ENCODE results near the gene SUCLG2. TPM values are rescaled to one million over a fixed set of nuclear protein-coding genes. Genes with fewer than 3 reads are reported as not detected.
"Not testable (repeated sequence)": the region's sequence is repeated elsewhere in the genome, so short reads cannot be mapped to it uniquely, and the experiment has no call there.

Gene SUCLG2
- total RNA-seq, 4 donors from 2014 or later: 29.5 to 40.2 (median 35.7) TPM

- H3K36me3 ChIP-seq: no peaks in the 10 kb centered on the region
- DNase-seq (ENCODE audit: low spot score in 2 of 2): no peak
- TF ChIP-seq POLR2AphosphoS5 (IDR thresholded peaks at IDR 0.05): no peak
Observed at GRCh38 chr3:67587811-67588210, 66.6 kb downstream of the SUCLG2 start.

DNA sequence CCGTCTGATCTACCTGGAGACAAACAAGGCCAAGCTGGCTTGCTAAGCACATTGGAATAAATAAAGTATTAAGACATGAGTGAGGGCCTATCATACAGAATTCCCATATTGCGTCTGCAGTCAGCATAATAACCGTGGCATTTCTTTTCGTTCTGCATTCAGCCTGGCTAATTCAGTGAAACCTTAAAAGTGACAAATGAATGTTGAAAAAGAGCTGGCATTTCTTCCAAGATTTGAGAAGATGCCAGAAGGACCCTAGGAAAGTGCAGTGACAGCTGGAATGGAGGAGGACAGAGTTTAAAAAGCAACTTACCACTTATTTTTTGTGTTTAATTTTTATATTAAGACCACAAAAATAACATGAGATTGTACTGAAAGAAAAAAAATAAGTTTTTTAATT lies 67.1 kb downstream of the SUCLG2 start:
- WGBS: 88% methylated on average over 4 of the region's 4 CpGs
- Histone ChIP-seq H3K36me3 (no peaks in the 10 kb centered on the region), H3K27me3 (no peaks in the 10 kb centered on the region), H3K4me3 (no peak overlapping the region), H3K9me3 (no peaks in the 10 kb centered on the region), H3K4me1 (no peaks in the 10 kb centered on the region), H3K27ac (no peak overlapping the region)
- TF ChIP-seq EP300 (IDR thresholded peaks at IDR 0.05) (no peak), CTCF (IDR thresholded peaks at IDR 0.05) (no peak), POLR2AphosphoS5 (IDR thresholded peaks at IDR 0.05) (no peak), POLR2A (IDR thresholded peaks at IDR 0.05) (no peak)
- DNase-seq (ENCODE audit: low spot score in 2 of 2): no peak

More at GRCh38 chr3:67587811-67588210, 66.6 kb downstream of the SUCLG2 start:
- no peak overlapping the region for H3K4me3 ChIP-seq
- no peaks in the 10 kb centered on the region for H3K9me3 ChIP-seq
- no peak overlapping the region for H3K27ac ChIP-seq
- no peaks in the 10 kb centered on the region for H3K27me3 ChIP-seq
- no peaks in the 10 kb centered on the region for H3K4me1 ChIP-seq

DNA sequence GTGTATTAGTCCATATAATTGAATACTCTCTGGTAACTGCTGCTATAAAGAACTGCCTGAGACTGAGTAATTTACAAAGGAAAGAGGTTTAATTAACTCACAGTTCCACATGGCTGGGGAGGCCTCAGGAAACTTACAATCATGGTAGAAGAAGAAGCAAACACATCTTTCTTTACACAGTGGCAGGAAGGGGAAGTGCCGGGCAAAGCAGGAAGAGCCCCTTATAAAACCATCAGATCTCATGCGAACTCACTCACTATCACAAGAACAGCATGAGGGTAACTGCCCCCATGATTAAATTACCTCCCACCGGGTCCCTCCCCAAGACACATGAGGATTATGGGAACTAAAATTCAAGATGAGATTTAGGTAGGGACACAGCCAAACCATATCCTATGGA lies 69.8 kb downstream of the SUCLG2 start:
- H3K4me3 ChIP-seq; H3K27me3 ChIP-seq; H3K27ac ChIP-seq; H3K9me3 ChIP-seq; H3K36me3 ChIP-seq; H3K4me1 ChIP-seq; DNase-seq (ENCODE audit: low spot score in 2 of 2): not testable (repeated sequence)
- WGBS: 91% methylated on average over 3 of the region's 3 CpGs

- H3K9me3 ChIP-seq: no peaks in the 10 kb centered on the region
- H3K4me1 ChIP-seq: no peaks in the 10 kb centered on the region
- H3K27ac ChIP-seq: no peak overlapping the region
- DNase-seq (ENCODE audit: low spot score in 2 of 2): no peak
- no peak for TF ChIP-seq CTCF (IDR thresholded peaks at IDR 0.05)
- TF ChIP-seq EP300 (IDR thresholded peaks at IDR 0.05): no peak
- TF ChIP-seq POLR2A (IDR thresholded peaks at IDR 0.05): no peak
- no peak for TF ChIP-seq POLR2AphosphoS5 (IDR thresholded peaks at IDR 0.05)
- H3K4me3 ChIP-seq: no peak overlapping the region
- WGBS: 78% methylated on average over 6 of the region's 6 CpGs
- no peaks in the 10 kb centered on the region for H3K27me3 ChIP-seq
- H3K36me3 ChIP-seq: no peaks in the 10 kb centered on the region
Observed at GRCh38 chr3:67580430-67581000, 73.9 kb downstream of the SUCLG2 start.

DNA sequence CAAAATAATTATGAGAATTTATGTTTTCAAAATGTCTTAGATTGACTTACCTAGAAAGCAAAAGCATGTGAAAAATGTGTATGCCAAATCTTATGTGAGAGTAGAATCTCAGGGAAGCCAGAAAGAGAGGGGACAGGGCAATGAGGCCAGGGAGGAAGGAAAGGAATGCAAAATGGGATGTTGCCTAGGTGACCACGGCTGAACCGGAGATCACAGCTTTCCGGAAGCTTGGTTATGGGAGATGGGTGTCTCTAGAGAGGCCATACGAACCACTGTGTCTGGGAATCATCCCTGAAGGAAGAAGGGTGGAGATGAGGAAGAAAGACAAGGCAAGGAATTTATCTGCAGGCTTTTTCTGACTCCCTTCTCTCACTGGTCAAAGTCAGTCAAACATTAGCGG lies 76.0 kb downstream of the SUCLG2 start:
- no peak for TF ChIP-seq EP300 (IDR thresholded peaks at IDR 0.05)
- TF ChIP-seq POLR2A (IDR thresholded peaks at IDR 0.05): no peak
- no peak for TF ChIP-seq CTCF (IDR thresholded peaks at IDR 0.05)
- TF ChIP-seq POLR2AphosphoS5 (IDR thresholded peaks at IDR 0.05): no peak
- no peak for DNase-seq (ENCODE audit: low spot score in 2 of 2)
- Histone ChIP-seq H3K27me3 (no peaks in the 10 kb centered on the region), H3K4me1 (no peaks in the 10 kb centered on the region), H3K9me3 (no peaks in the 10 kb centered on the region), H3K27ac (no peak overlapping the region), H3K4me3 (no peak overlapping the region), H3K36me3 (no peaks in the 10 kb centered on the region)
- 71% methylated on average over 5 of the region's 5 CpGs for WGBS

GRCh38 chr3:67576441-67576840 lies 78.0 kb downstream of the SUCLG2 start:
- no peak for TF ChIP-seq CTCF (IDR thresholded peaks at IDR 0.05)
- TF ChIP-seq EP300 (IDR thresholded peaks at IDR 0.05): no peak
- no peak for TF ChIP-seq POLR2AphosphoS5 (IDR thresholded peaks at IDR 0.05)
- no peak for TF ChIP-seq POLR2A (IDR thresholded peaks at IDR 0.05)
- H3K27me3 ChIP-seq: no peaks in the 10 kb centered on the region
- no peaks in the 10 kb centered on the region for H3K4me1 ChIP-seq
- DNase-seq (ENCODE audit: low spot score in 2 of 2): no peak
- no peak overlapping the region for H3K27ac ChIP-seq
- peaks cover 5% of the 10 kb centered on the region for H3K36me3 ChIP-seq
- H3K9me3 ChIP-seq: no peaks in the 10 kb centered on the region
- 96% methylated on average over 3 of the region's 3 CpGs for WGBS
- no peak overlapping the region for H3K4me3 ChIP-seq
